Measurements from ENCODE around the gene UCN2. TPM values are rescaled to one million over a fixed set of nuclear protein-coding genes. Genes with fewer than 3 reads are reported as not detected.

The UCN2 gene
- total and polyA plus RNA-seq, 8 donors: 0.19 TPM; not detected in 7

GRCh38 chr3:48524970-48525369, 38.6 kb downstream of the UCN2 start:
- 92 to 94% methylated on average over 9 of the region's 9 CpGs for WGBS, 2 donors
- no peak for FAIRE-seq

GRCh38 chr3:48521635-48522034, 41.9 kb downstream of the UCN2 start:
- H3K27me3 ChIP-seq: no peaks in the 10 kb centered on the region
- DNase-seq (peak in 1 of 6 donors; percentile 59), ATAC-seq (no peak), FAIRE-seq (no peak)
- no peak overlapping the region for H3K27ac ChIP-seq
- TF ChIP-seq CTCF (IDR thresholded peaks at IDR 0.05): no peak
- H3K36me3 ChIP-seq: peaks cover 0 to 6% (median 0%) of the 10 kb centered on the region in 3 donors
- H3K9me3 ChIP-seq: no peaks in the 10 kb centered on the region
- no peaks in the 10 kb centered on the region for H3K4me1 ChIP-seq
- intact Hi-C loops (cut with DNase I): no loop called here
- no peak overlapping the region for H3K4me3 ChIP-seq
- WGBS, 2 donors: 93 to 97% methylated on average over 6 of the region's 6 CpGs

More at GRCh38 chr3:48524970-48525369, 38.6 kb downstream of the UCN2 start:
- TF ChIP-seq CTCF (IDR thresholded peaks at IDR 0.05): no peak
- intact Hi-C loops (cut with DNase I): no loop called here
- no peaks in the 10 kb centered on the region for H3K27me3 ChIP-seq
- H3K4me3 ChIP-seq: no peak overlapping the region
- H3K4me1 ChIP-seq: no peaks in the 10 kb centered on the region
- H3K9me3 ChIP-seq: no peaks in the 10 kb centered on the region
- DNase-seq (no peak), ATAC-seq (no peak)
- H3K27ac ChIP-seq: no peak overlapping the region
- H3K36me3 ChIP-seq: peaks cover 0 to 6% (median 0%) of the 10 kb centered on the region in 3 donors

GRCh38 chr3:48519277-48519643, 44.3 kb downstream of the UCN2 start:
- DNase-seq (peak in 1 of 6 donors; percentile 43), FAIRE-seq (no peak), ATAC-seq (no peak)
- no peak for TF ChIP-seq CTCF (IDR thresholded peaks at IDR 0.05)
- intact Hi-C loops (cut with DNase I): no loop called here
- WGBS, 2 donors: 92 to 96% methylated on average over 9 of the region's 9 CpGs
- Histone ChIP-seq H3K4me1 (no peaks in the 10 kb centered on the region), H3K36me3 (no peaks in the 10 kb centered on the region), H3K4me3 (no peak overlapping the region), H3K27me3 (no peaks in the 10 kb centered on the region), H3K9me3 (no peaks in the 10 kb centered on the region), H3K27ac (no peak overlapping the region)

- no peak for ATAC-seq
- WGBS, 2 donors: 79 to 82% methylated on average over 12 of the region's 12 CpGs
- Histone ChIP-seq H3K36me3 (no peaks in the 10 kb centered on the region), H3K4me3 (no peak overlapping the region), H3K27me3 (no peaks in the 10 kb centered on the region), H3K4me1 (no peaks in the 10 kb centered on the region), H3K9me3 (no peaks in the 10 kb centered on the region), H3K27ac (no peak overlapping the region)
- intact Hi-C loops (cut with DNase I): no loop called here
- no peak for FAIRE-seq
- TF ChIP-seq CTCF (IDR thresholded peaks at IDR 0.05): no peak
- peak in 1 of 6 donors; percentile 28 for DNase-seq
These were observed 44.8 kb downstream of the UCN2 start for GRCh38 chr3:48518638-48519276.

GRCh38 chr3:48518069-48518468, 45.5 kb downstream of the UCN2 start:
- no peaks in the 10 kb centered on the region for H3K27me3 ChIP-seq
- no peak for TF ChIP-seq CTCF (IDR thresholded peaks at IDR 0.05)
- FAIRE-seq (no peak), ATAC-seq (no peak), DNase-seq (no peak)
- H3K4me1 ChIP-seq: no peaks in the 10 kb centered on the region
- 84 to 88% methylated on average over 6 of the region's 6 CpGs for WGBS, 2 donors
- H3K27ac ChIP-seq: no peak overlapping the region
- H3K36me3 ChIP-seq: no peaks in the 10 kb centered on the region
- no peak overlapping the region for H3K4me3 ChIP-seq
- intact Hi-C loops (cut with DNase I): no loop called here
- H3K9me3 ChIP-seq: no peaks in the 10 kb centered on the region
